Esophagus muscularis mucosa (tissue), 4 donors: ENCODE measurements around the gene C1orf116.

Experiments used
- EP300 ChIP-seq: sonication (generic); formaldehyde crosslinking; IDR thresholded peaks from one replicate; pipeline ENCODE4 v1.6.1; 2017; ENCODE audit warnings: antibody characterized with exemption
- POLR2A ChIP-seq: fragments of 450-650 bp; IDR thresholded peaks from one replicate; pipeline ENCODE4 v1.6.1; 2017; ENCODE audit warnings: antibody characterized with exemption, moderate library complexity, mild to moderate bottlenecking, low read depth
- POLR2AphosphoS5 ChIP-seq, 2 donors: sonication (generic); formaldehyde crosslinking; IDR thresholded peaks; one replicate each; pipeline ENCODE4 v1.6.1; 2017; ENCODE audit warnings: antibody characterized with exemption in 2 of 2
- TF ChIP-seq, protein P1 (sequence below), 3 experiments: fragments of 200-600 bp in 2 of 3; fragments of 450-650 bp in 1 of 3; sonication (generic) in 2 of 3; IDR thresholded peaks; one replicate each; pipeline ENCODE4 v1.5.1; 2017 to 2019; ENCODE audit warnings: antibody characterized with exemption in 3 of 3, mild to moderate bottlenecking in 2 of 3, moderate library complexity in 1 of 3

DNA sequence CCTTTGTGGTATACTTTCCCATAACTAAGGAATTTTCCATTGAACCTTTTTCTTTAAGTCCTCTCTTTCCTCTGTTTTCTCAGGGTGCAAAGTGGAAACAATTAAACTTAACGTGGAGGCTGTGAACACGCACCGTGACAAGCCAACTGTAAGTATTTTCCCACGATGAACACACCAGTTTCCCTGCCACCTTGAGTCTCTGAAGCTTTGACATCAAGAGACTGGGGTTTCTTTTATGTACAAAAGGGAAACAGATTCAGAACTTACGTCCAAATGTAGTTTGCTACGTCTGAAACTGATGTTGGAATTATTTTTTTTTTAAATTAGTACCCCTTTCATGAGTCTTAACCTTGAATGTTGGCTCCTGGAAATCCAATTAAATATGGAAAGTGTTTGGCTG is 38.9 kb upstream of the C1orf116 start:
- TF ChIP-seq POLR2AphosphoS5 (IDR thresholded peaks at IDR 0.05) (no peak), POLR2A (no peak), EP300 (no peak)
- TF ChIP-seq, protein P1, sequence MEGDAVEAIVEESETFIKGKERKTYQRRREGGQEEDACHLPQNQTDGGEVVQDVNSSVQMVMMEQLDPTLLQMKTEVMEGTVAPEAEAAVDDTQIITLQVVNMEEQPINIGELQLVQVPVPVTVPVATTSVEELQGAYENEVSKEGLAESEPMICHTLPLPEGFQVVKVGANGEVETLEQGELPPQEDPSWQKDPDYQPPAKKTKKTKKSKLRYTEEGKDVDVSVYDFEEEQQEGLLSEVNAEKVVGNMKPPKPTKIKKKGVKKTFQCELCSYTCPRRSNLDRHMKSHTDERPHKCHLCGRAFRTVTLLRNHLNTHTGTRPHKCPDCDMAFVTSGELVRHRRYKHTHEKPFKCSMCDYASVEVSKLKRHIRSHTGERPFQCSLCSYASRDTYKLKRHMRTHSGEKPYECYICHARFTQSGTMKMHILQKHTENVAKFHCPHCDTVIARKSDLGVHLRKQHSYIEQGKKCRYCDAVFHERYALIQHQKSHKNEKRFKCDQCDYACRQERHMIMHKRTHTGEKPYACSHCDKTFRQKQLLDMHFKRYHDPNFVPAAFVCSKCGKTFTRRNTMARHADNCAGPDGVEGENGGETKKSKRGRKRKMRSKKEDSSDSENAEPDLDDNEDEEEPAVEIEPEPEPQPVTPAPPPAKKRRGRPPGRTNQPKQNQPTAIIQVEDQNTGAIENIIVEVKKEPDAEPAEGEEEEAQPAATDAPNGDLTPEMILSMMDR (IDR thresholded peaks at IDR 0.05), result no peak
